ENCODE measurements around the gene JCAD. TPM values are rescaled to one million over a fixed set of nuclear protein-coding genes. Genes with fewer than 3 reads are reported as not detected.

The JCAD gene
- total and polyA plus RNA-seq, 7 donors = 4.3 to 22.5 (median 10.9) TPM

DNA sequence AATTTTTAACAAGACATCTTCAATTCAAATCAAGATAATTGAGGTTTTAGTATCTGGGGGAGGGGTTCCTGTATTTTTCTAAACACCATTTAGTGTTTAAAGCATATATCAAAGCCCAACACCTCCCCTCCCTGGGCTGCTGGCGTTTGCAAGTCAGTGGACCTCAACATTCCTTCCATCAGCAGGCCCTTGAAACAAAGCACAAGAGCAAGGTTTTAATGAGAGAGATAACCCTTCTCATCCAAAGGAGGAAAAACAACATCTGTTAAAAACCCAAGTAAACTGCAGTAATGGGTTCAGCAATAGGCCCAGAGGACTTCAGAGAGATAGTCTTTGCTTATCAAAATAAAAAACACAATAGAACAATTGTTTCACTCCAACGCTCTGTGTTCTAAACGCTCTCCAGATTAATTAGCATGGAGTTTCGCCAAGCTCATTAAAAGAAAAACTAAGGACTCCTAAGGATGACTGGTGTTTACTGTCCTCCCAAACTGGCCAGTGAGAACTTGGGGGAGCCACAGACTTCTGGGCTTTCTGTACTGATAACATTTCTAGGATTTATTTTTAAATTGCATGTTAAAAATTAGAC is 2.5 kb downstream of the JCAD start:
- no peaks in the 10 kb centered on the region for H3K36me3 ChIP-seq (ENCODE audit: insufficient read depth in 1 of 2, low read depth in 1 of 2)
- H3K27ac ChIP-seq = peak overlapping the region; percentile 80
- WGBS, 3 donors = 71 to 77% (median 76%) methylated on average over 4 of the region's 4 CpGs
- no peaks in the 10 kb centered on the region for H3K27me3 ChIP-seq (ENCODE audit: insufficient read depth in 3 of 3, low read length in 2 of 3)
- H3K9me3 ChIP-seq = no peaks in the 10 kb centered on the region
- H3K4me1 ChIP-seq = no peaks in the 10 kb centered on the region
- DNase-seq (no peak), ATAC-seq (no peak)
- intact Hi-C loops (cut with DNase I) = loop anchor here in 1 of 2 donors (5.0 kb wide), 1 partner anchor 130 kb away; no protein-coding TSS in a partner anchor
- TF ChIP-seq CTCF (IDR thresholded peaks at IDR 0.05) = no peak
- peak overlapping the region; percentile 87 for H3K4me3 ChIP-seq

DNA sequence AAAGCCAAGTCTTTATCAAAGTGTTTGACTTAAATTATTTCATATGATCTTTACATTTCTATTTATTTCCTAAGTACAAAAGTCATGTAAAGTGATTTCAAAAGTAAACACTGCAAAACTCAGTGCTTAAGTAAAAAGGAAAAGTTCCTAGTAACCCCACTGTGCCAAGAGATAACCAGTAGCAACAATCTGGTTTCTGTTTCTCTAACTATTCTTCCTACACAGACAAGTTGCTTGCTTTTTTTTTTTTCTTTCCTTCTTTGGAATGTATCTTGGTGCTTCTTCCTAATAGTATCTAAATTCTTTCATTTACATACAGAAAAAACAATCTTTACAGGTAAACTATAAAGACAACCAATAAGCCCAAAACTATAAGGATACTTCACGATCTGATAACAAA is 3.1 kb downstream of the JCAD start:
- ATAC-seq (no peak), DNase-seq (no peak)
- no peaks in the 10 kb centered on the region for H3K27me3 ChIP-seq (ENCODE audit: insufficient read depth in 3 of 3, low read length in 2 of 3)
- intact Hi-C loops (cut with DNase I) = loop anchor here in 1 of 2 donors (5.0 kb wide), 1 partner anchor 131 kb away; no protein-coding TSS in a partner anchor
- H3K9me3 ChIP-seq = no peaks in the 10 kb centered on the region
- WGBS, 3 donors = 70 to 89% (median 83%) methylated on average over 1 of the region's 1 CpG
- peaks cover 4% of the 10 kb centered on the region for H3K4me1 ChIP-seq
- H3K36me3 ChIP-seq (ENCODE audit: insufficient read depth in 1 of 2, low read depth in 1 of 2) = no peaks in the 10 kb centered on the region
- H3K27ac ChIP-seq = peak overlapping the region; percentile 80
- TF ChIP-seq CTCF (IDR thresholded peaks at IDR 0.05) = no peak
- H3K4me3 ChIP-seq = peak overlapping the region; percentile 87

DNA sequence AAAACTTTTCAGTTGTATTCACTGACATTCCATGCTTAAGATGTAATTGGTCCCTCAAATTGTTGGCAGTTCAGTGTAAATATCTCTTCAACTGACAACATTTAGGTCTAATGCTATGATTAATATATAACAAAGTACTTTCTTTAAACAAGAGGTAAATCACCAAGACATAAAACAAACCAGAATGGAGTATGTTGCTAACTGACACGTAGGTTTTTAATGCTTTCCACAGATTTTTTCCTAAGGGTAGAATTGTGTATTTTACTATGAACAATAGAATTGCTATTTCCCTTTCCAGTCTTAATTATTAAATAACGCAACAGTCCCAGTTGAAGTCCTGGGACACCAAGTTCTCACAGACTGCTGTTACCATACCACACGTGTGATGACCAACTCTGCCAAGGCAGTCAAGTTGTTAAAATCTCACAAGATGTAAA is 4.1 kb downstream of the JCAD start:
- TF ChIP-seq CTCF (IDR thresholded peaks at IDR 0.05) = no peak
- Histone ChIP-seq H3K27ac (peak overlapping the region; percentile 80), H3K4me1 (peaks cover 12% of the 10 kb centered on the region), H3K4me3 (peak overlapping the region; percentile 87), H3K36me3 (ENCODE audit: insufficient read depth in 1 of 2, low read depth in 1 of 2) (no peaks in the 10 kb centered on the region), H3K9me3 (no peaks in the 10 kb centered on the region), H3K27me3 (ENCODE audit: insufficient read depth in 3 of 3, low read length in 2 of 3) (no peaks in the 10 kb centered on the region)
- intact Hi-C loops (cut with DNase I) = loop anchor here in 1 of 2 donors (5.0 kb wide), 1 partner anchor 132 kb away; no protein-coding TSS in a partner anchor
- WGBS, 3 donors = 58 to 69% (median 67%) methylated on average over 3 of the region's 3 CpGs
- DNase-seq = no peak
- ATAC-seq = no peak

DNA sequence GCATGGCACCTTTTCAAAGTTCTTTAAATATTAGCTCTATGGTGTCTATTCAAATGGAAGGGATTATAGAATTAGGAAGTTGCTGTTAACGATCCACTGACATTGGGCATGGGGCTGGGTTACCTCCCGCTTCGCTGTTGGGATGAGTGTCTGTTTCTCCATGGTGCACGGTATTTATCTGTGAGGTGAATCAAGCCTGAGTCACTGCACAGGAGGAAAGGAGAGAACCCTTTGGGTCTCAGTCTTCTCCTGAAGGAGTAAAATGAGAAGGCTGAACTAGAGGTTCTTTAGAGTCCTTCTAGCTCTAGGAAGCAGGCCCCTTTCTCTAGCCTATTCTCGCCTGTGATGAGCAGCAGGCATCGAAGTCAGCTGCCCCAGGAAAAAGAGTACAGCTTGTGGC is 7.3 kb downstream of the JCAD start:
- Histone ChIP-seq H3K4me3 (no peak overlapping the region), H3K27ac (no peak overlapping the region), H3K36me3 (ENCODE audit: insufficient read depth in 1 of 2, low read depth in 1 of 2) (no peaks in the 10 kb centered on the region), H3K27me3 (ENCODE audit: insufficient read depth in 3 of 3, low read length in 2 of 3) (no peaks in the 10 kb centered on the region), H3K9me3 (no peaks in the 10 kb centered on the region), H3K4me1 (peaks cover 12% of the 10 kb centered on the region)
- intact Hi-C loops (cut with DNase I) = no loop called here
- 76 to 82% (median 80%) methylated on average over 6 of the region's 6 CpGs for WGBS, 3 donors
- no peak for DNase-seq
- no peak for TF ChIP-seq CTCF (IDR thresholded peaks at IDR 0.05)
- ATAC-seq = no peak

DNA sequence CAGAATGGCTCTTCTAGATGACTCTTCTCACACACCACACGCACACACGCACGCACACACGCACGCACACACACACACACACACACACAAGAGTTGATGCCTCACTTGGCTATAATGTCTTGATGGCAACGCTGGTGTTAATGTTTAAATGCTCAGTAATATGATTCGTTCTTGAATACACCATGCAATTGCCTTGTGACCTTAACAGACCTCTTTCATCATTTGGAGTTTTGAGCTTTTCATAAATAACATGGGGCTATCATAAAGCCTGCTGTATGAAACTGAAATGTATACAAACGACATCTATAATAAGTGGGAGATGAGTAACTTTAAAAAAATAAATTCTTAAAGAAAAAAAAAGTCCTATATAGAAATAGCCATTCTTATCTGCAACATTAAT is 8.2 kb downstream of the JCAD start:
- no peak for TF ChIP-seq CTCF (IDR thresholded peaks at IDR 0.05)
- DNase-seq = no peak
- Histone ChIP-seq H3K4me3 (no peak overlapping the region), H3K27me3 (ENCODE audit: insufficient read depth in 3 of 3, low read length in 2 of 3) (no peaks in the 10 kb centered on the region), H3K4me1 (peaks cover 12% of the 10 kb centered on the region), H3K36me3 (ENCODE audit: insufficient read depth in 1 of 2, low read depth in 1 of 2) (no peaks in the 10 kb centered on the region), H3K9me3 (no peaks in the 10 kb centered on the region), H3K27ac (no peak overlapping the region)
- 59 to 66% (median 62%) methylated on average over 8 of the region's 8 CpGs for WGBS, 3 donors
- ATAC-seq = no peak
- intact Hi-C loops (cut with DNase I) = no loop called here
